Measurements from ENCODE around the gene KLHL24. TPM values are rescaled to one million over a fixed set of nuclear protein-coding genes. Genes with fewer than 3 reads are reported as not detected.
A peak's percentile ranks its signal among the peaks of the same experiment; 100 is the strongest.
"Not testable (repeated sequence)": the region's sequence is repeated elsewhere in the genome, so short reads cannot be mapped to it uniquely, and the experiment has no call there.

The KLHL24 gene
- polyA plus RNA-seq, 1 donor from 2014 or later, result 92.1 TPM

GRCh38 chr3:183637106-183637486 lies 1.7 kb downstream of the KLHL24 start:
- Histone ChIP-seq H2AFZ (ENCODE audit: low read depth, low read length) (no peak overlapping the region), H3K27ac (ENCODE audit: low read length) (peak overlapping the region; percentile 99), H3K9ac (ENCODE audit: low read length) (peak overlapping the region; percentile 100), H3K9me2 (ENCODE audit: insufficient read depth, low read length) (no peaks in the 10 kb centered on the region), H3K36me3 (ENCODE audit: insufficient read depth, low read length) (no peaks in the 10 kb centered on the region), H3K27me3 (ENCODE audit: insufficient read depth, low read depth, low read length) (no peaks in the 10 kb centered on the region), H3K4me2 (ENCODE audit: low read length) (peak overlapping the region; percentile 99), H4K20me1 (ENCODE audit: insufficient read depth) (peaks cover 22% of the 10 kb centered on the region), H3K79me2 (replicated peaks; ENCODE audit: insufficient read depth, low read length) (peaks cover 49% of the 10 kb centered on the region), H3K4me3 (ENCODE audit: low read length) (peak overlapping the region; percentile 99), H3K9me3 (ENCODE audit: low read length) (no peaks in the 10 kb centered on the region), H3F3A (ENCODE audit: insufficient read depth, low read length, poor library complexity, severe bottlenecking) (peaks cover 7% of the 10 kb centered on the region)
- TF ChIP-seq EP300 (conservative IDR thresholded peaks at IDR 0.05; ENCODE audit: poor library complexity, severe bottlenecking), result no peak
- TF ChIP-seq, protein P1, sequence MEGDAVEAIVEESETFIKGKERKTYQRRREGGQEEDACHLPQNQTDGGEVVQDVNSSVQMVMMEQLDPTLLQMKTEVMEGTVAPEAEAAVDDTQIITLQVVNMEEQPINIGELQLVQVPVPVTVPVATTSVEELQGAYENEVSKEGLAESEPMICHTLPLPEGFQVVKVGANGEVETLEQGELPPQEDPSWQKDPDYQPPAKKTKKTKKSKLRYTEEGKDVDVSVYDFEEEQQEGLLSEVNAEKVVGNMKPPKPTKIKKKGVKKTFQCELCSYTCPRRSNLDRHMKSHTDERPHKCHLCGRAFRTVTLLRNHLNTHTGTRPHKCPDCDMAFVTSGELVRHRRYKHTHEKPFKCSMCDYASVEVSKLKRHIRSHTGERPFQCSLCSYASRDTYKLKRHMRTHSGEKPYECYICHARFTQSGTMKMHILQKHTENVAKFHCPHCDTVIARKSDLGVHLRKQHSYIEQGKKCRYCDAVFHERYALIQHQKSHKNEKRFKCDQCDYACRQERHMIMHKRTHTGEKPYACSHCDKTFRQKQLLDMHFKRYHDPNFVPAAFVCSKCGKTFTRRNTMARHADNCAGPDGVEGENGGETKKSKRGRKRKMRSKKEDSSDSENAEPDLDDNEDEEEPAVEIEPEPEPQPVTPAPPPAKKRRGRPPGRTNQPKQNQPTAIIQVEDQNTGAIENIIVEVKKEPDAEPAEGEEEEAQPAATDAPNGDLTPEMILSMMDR (IDR thresholded peaks at IDR 0.05; ENCODE audit: poor library complexity, severe bottlenecking), result no peak
- TF ChIP-seq REST (IDR thresholded peaks at IDR 0.05; ENCODE audit: borderline replicate concordance), result no peak
- no peak for TF ChIP-seq SMC3 (conservative IDR thresholded peaks at IDR 0.05; ENCODE audit: poor library complexity)
- TF ChIP-seq POLR2AphosphoS5 (IDR thresholded peaks at IDR 0.05), result no peak
- no peak for TF ChIP-seq TAF1 (IDR thresholded peaks at IDR 0.05; ENCODE audit: low read depth)
- no peak for TF ChIP-seq MXI1 (conservative IDR thresholded peaks at IDR 0.05; ENCODE audit: poor library complexity, severe bottlenecking)
- TF ChIP-seq EZH2 (IDR thresholded peaks at IDR 0.05; ENCODE audit: borderline replicate concordance, insufficient read depth, low read length, poor library complexity, severe bottlenecking), result no peak
- TF ChIP-seq RAD21 (conservative IDR thresholded peaks at IDR 0.05), result no peak

- H3K36me3 ChIP-seq (ENCODE audit: insufficient read depth, low read length), result not testable (repeated sequence)
Measured at GRCh38 chr3:183637633-183638032, 2.2 kb downstream of the KLHL24 start.

More at GRCh38 chr3:183637633-183638032, 2.2 kb downstream of the KLHL24 start:
- peak overlapping the region; percentile 99 for H3K27ac ChIP-seq (ENCODE audit: low read length)
- not testable (repeated sequence) for H3K27me3 ChIP-seq (ENCODE audit: insufficient read depth, low read depth, low read length); H3F3A ChIP-seq (ENCODE audit: insufficient read depth, low read length, poor library complexity, severe bottlenecking); H3K9me2 ChIP-seq (ENCODE audit: insufficient read depth, low read length); H3K9me3 ChIP-seq (ENCODE audit: low read length); H2AFZ ChIP-seq (ENCODE audit: low read depth, low read length)
- peak overlapping the region; percentile 100 for H3K9ac ChIP-seq (ENCODE audit: low read length)
- H3K4me2 ChIP-seq (ENCODE audit: low read length), result peak overlapping the region; percentile 99
- peaks cover 23% of the 10 kb centered on the region for H4K20me1 ChIP-seq (ENCODE audit: insufficient read depth)
- peaks cover 55% of the 10 kb centered on the region for H3K79me2 ChIP-seq (replicated peaks; ENCODE audit: insufficient read depth, low read length)
- peak overlapping the region; percentile 99 for H3K4me3 ChIP-seq (ENCODE audit: low read length)
